UCSD-AML1 (cell line): Measurements from ENCODE around the gene NKX3-2.
"Not testable (repeated sequence)": the region's sequence is repeated elsewhere in the genome, so short reads cannot be mapped to it uniquely, and the experiment has no call there.

Experiments used
- DNase-seq: peaks from one replicate; lab custom pipeline; 2025; ENCODE audit not compliant: unreplicated experiment; lab: John Stamatoyannopoulos, UW

The NKX3-2 gene

DNA sequence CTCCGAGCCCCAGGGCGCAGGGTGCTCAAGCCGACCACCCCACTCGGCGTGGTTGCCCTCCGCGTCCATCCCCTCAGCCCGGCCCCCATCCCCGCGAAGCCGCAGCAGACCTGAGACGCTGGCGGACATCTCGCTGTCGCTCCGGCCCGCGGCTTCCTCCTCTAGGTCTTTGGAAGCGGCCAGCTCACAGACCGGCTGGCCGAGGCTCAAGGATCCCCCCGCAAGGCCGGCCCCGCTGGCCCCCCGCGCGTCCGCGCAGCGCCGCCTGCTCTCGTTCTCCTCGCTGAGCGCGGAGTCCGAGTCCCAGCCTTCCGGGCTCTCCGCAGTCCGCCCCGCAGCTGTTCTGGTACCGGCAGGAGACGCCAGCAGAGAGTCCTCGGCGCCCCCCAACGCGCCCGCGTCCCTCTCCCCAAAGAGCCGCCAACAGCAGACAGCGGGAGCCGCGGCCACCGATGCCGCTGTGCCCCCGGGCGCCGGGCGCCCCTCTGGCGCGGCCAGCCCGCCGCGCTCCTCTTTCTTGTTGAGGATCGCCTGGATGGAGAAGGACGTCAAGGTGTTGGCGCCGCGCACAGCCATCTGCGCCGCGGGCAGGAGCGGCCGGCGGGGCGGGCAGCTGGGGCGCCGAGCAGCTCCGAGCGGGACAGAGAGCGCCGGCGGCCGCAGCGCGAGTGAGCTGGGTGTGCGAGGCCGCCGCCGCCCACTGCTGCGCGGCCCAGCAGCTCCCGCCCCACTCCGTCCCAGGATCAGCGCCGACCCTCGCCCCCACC, at the start of gene NKX3-2:
Gene NKX3-2, minus strand, starts transcription at position 670 of the 767 bp plus-strand sequence. Its CDS starts 94 bp downstream, at position 576.
- DNase-seq = no peak

DNA sequence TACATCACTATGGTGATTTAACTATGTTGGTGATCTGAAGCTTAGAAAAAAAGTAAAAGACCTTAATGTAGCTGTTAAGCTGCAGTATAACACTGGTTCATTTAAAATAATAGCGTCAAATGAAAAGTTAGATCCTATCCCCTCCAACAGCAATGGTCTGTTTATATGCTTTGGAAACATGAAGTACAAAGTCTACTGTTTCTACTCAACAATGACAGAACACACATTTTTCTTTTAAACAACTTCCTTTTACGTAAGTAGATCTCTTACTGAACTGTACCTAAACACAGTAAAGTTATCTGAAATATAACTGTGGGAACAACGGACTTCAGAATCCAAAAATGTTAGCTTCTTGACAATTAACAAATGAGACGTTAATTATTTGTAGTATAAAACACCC, 47.9 kb upstream of the NKX3-2 start:
- DNase-seq = no peak

DNA sequence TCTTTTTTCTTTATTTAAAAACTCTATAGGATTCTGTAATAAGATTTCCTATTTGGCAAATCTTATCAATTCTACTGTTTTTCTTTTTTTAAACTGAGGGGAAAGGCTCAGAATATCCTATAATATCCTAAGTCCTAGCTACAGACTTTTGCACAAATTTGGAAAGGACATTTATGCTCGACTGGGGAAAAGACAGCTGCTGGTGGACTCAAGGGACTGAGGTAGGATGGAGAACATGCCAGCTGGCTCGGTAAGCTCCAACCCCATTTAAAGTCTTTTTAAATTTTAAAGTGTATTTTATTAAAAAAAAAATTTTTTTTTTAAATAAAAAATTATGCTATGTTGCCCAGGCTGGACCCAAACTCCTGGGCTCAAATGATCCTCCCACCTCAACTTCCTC, 46.5 kb upstream of the NKX3-2 start:
- DNase-seq = no peak

DNA sequence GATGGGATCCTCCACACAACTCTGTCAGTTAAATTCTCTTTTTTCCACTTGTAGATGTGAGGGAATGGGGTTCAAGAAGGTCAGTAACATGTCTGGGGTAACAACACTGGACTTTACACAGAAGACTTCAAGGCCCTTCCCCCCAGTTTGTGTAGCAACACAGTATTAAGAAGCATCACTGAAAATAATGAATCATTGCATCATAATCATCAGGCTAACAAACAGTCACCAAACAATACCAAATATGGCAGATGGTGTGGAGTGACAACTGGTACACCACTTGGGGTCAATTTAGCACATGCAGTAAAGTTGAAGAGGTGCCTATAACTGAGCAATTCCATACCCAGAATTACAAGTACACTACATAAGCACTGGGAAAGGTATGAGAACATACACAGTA, 44.6 kb upstream of the NKX3-2 start:
- DNase-seq = no peak

DNA sequence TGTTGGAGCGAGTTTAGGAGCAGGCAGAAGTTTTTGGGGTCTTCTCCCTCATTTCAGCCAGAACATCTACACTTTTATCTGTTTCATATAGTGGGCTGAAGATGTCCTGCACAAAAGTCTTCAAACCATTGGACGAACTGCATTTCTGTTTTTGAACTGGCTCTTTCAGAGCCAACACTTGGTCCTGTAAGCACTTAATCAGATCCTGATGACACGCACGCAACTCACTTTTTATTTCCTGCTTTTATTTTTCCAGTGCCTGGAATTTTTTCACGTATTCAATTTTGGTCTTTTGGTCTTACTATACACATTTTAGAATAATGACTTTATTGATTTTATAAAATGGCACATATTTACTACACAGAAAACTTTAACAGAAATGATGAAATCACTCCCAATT, 40.2 kb upstream of the NKX3-2 start:
- DNase-seq = no peak

DNA sequence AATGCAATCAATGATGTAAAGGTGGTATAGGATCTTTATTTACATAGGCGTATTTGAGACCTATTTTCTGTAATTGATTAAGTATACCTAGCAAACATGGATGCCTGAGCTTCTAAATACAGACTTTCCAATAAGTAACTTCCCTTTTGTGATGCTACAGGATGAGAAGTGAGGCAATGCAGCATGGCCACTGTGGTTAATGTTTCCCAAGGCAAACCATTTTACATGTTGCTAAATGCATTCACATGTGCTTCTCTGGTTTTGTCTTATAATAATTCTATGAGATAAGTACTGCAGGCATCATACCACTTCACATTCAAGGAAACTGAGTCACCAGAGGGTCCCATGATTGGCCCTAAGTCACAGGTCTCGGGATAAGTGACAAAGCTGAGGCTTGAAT, 35.7 kb upstream of the NKX3-2 start:
- no peak for DNase-seq

DNA sequence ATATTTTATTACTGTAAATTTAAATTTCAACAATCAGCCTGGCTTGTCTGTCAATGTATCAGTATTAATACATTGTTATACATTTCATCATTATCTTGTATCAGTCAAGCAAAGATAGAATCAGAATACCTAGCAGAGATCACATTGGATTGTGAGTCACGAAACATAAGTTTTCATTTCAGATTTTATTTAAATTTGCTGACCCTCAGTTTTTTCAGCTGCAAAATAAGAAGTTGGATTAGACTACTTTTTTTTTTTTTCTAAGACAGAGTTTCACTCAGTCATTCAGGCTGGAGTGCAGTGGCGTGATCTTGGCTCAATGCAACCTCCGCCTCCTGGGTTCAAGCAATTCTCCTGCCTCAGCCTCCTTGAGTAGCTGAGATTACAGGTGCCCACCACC, 33.4 kb upstream of the NKX3-2 start:
- DNase-seq = no peak

DNA sequence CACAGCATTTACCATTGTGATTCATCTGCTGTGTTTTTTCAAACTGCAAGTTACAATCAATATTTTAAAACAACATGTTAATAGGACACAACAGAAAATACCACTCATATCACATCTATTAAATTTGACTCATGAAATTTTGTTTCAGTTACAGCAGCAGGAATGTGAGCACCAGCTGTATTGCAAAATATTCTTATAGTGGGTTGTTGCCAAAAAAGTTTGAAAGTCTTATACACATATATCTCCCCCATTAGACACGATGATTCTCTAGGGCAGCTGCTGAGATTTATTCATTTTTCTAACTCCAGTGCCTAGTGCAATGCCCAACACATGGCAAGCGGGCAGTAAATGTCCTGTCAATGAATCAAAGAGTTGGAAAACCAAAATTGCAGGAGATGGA, 26.6 kb upstream of the NKX3-2 start:
- no peak for DNase-seq

DNA sequence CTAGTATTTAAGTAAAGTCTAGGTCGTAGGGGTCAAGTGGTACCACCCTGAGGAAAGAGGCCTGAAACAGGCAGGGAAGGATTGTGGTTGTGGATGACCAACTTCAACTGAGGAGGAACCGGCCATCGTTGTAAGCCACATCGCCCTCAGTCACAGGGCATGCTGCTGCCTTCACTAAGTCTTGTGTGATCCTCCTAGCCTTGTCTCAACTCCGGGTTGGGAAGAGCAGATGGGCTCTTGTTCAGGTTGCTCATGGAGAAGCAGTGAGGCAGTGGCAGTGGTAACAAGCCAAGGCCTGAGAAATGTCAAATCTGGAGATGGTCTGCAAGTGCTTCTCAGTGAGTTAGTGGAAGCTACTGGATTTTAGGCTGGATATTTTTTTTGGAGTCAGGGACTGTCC, 22.8 kb upstream of the NKX3-2 start:
- DNase-seq = no peak

DNA sequence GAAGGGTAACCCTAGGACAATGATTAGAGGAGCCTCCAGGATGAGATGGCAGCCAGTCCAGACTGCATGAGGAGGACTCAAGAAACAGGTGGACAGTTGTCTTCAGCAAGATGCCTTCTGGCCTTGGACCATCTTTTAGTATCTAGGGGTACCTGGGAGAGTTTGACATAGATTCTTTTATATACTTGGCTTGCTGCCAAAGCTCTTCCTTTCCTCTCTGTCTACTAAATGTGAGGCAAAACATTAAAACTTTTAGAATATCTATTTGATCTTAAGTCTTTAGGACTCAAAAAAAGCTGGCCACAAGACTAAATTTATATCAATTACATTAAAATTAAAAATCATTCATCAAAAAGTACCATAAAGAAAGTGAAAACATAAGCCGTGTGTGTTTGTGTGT, 18.6 kb upstream of the NKX3-2 start:
- no peak for DNase-seq

DNA sequence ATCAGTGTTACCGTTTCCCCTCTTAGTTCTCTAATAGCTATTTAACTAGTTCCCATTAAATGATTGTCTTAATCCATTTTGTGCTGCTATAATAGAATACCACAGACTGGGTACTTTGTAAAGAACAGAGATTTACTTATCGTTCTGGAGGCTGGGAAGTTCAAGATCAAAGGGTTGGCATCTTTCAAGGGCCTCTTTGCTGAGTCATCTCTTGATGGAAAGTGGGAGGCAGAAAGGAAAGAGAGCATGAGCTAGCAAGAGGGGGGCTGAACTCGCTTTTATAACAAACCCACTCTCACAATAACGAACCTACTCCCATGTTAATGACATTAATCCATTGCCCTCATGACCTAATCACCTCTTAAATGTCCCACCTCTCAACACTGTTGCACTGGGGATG, 17.4 kb upstream of the NKX3-2 start:
- DNase-seq = no peak

DNA sequence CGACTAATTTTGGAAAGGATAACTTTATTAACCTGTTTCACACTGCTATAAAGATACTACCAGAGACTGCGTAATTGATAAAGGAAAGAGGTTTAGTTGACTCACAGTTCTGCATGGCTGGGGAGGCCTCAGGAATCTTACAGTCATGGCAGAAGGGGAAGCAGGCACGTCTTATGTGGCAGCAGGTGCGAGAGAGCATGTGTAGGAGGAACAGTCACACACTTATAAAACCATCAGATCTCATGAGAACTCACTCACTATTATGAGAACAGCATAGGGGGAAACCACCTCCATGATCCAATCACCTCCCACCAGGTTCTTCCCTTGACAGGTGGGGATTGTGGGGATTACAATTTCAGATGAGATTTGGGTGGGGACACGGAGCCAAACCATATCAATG, 15.8 kb upstream of the NKX3-2 start:
- DNase-seq = not testable (repeated sequence)

DNA sequence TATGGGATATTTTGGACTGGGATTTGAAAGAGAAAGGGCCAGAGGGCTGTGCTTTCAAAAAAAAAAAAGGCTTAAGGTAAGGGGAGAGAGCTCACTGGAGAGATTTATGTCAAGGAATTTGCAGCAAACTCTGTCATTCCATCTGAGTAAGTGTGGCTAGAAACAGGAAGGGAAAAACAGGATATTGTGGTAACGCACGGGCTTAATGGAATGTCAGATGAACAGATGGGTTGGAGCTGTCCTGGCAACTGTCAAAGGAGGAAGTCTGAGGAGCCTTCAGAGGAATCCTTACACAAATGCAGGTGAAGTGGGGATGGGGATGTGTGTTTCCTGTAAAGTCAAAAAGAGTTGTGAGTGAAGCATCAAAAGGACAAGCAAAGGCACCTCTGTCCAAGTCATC, 15.1 kb upstream of the NKX3-2 start:
- DNase-seq = no peak

DNA sequence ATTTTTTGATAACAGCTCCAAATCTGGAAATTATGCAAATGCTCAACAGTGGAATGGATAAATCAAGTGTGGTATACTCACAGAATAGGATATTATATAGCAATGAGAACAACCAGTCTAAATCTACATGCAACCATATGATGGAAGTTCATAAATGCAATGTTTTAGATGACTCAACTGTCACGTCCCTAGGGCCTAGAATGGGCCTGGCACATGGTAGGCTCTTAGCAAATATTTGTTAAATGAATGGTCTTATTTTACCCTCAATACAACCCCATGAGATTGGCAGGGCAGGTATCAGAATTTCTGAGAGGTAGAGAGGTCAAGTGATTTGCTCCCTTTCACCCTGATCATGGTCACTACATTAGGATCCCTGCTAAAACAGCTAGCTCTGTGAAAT, 14.6 kb upstream of the NKX3-2 start:
- DNase-seq = no peak

DNA sequence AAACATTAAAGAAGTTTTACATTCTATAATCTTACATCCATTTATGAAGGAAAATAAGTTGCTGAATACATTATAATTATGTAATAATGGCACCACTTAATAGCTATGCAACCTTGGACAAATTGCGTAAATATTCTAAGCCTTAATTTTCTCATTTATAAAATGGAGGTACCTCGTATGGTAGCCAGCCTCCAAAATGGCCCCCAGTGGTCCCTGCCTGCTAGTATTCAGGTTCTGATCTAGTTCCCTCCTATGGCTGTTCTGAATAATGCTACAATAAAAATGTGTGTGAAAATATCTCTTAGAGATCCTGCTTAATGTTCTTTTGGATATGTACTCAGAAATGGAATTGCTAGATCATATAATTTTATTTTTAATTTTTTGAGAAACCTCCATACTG, 11.0 kb upstream of the NKX3-2 start:
- no peak for DNase-seq

DNA sequence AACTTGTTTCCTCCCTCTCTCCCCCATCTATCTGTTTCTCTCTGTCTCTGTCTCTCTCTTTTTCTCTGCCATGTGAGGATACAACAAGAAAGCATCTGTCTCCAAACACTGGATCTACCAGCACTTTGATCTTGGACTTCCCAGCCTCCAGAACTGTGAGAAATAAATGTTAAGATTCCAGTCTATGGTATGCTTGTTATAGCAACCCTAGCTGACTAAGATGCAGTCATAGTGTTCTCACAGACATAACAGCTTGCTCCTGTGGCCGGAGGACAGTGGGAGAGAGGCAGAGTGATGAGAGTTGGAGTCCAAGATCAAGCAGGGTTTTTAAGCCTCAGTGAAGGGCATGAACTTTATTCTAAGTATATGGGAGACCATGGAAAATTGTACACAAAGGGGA, 8.8 kb upstream of the NKX3-2 start:
- no peak for DNase-seq

DNA sequence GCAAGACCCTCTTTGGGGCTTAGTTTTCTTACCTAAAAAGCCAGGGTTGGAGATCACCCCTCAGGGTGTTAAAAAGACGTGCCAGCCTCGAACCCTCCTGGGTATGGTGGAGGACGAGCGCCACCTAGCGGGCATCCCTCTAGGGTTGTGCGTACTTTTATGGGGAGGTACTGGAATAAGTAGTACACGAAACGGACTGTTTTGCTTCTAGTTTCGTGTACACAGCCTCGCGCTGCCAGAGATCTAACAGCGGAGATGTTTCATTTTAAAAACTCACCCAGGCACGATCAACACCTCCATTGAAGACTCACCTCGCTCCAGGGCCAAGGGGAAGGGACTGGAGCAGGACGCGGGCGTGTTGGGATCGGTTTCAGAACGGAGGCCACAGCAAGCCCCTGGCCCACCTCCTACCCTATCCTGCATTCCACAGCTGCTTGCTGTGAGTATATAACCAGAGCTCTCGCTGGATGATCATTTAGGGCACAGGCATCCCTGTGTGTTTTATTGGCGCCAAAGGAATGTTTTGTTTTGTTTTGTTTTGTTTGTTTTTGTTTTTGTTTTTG, 4.8 kb upstream of the NKX3-2 start:
- peak; percentile 85 for DNase-seq

DNA sequence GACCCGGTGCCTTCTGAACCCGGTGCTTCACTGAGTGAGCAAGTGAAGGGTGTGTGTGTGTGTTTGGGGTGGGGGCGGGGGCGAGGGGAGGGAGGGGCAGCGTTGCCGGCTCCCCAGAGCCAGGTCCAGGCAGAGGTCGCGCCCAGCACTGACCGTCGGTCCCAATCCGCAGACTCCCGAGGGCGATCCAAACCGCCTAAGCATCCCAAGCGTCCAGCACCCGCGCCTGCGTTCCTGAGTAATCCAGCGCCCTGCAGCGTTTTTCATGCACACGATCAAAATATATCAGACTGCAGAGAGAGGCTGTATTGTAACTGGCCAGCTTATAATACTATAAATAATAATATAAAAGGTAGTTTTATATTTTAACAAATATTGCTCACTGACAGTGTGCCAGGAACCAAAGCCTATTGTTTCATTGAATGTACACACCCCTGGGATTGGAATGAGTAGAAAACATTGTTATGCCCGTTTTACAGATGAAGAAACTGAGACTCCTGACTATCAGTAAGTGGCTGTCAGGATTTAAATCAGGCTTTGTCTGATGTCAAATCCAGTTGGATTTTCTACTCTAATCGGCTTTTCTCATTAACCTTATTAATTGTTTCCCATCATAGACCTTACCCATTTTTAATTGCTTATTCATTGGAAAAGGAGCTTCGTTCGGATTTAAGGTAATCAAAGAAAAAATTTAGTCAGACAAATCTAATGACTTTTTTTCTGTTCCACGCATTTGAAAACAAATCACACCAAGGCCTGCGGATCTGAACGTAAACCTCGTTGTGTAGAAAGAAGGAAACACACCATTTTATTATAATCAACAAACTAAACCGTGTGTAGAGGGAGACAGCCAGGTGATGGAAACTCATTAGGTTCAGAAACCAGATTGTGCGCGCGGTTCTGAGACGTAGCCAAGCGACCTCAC, 4.0 kb upstream of the NKX3-2 start:
- no peak for DNase-seq

DNA sequence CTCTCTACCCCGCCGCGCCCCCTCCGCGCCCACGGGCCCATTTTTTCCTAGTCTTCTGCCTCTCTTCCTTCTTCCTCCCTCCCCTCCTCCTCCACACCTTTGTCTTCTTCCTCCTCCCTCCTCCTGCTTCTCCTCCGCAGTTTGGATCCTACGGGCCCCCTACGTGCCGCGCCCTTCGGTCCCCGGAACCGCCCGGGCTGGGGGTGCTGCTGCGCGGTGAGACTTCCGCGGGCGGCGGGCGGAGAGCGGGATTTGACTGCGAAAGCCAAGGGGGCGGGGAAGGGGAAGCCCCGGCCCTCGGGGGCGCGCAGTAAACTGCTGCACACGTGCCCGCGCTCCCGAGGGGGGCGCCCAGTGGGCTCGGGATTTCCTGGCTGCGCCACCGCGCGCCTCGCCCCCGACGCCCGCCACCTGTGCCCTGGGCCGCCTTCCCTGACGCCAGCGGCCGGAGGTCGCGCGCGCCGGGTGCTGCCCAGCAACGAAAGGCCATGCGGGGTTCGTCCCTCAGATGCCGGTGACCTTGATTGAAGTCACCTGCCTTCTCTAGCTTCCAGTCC, 3.3 kb upstream of the NKX3-2 start:
- no peak for DNase-seq

DNA sequence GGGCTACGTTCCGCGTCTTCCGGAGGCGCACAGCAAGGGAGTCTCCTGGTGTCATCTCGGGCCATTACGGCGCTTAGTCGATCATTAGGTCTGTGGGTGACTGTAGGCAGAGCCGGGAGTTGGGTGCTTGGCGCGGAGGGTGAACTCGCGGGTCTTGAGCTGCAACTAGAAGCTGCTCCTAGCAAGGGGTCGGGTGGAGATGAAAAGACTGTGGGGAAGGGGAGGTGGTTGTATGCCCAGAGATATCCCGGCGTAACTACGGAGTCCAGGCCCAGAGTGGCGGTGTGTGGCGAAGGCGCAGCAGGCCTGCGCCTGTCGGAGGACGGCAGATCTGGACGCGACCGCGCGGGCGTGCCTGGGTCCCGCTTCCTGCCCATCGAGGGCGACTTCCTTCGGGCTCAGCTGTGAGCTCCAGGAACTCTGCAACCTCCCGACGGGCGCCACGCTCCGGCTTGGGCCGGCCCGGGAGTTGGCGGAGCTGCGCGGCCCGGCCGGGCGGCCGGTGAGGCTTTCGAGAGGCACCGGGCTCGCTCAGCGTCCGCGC, 2.7 kb upstream of the NKX3-2 start:
- DNase-seq = peak; percentile 54
